ENCODE data around the gene PCNX4.

DNA sequence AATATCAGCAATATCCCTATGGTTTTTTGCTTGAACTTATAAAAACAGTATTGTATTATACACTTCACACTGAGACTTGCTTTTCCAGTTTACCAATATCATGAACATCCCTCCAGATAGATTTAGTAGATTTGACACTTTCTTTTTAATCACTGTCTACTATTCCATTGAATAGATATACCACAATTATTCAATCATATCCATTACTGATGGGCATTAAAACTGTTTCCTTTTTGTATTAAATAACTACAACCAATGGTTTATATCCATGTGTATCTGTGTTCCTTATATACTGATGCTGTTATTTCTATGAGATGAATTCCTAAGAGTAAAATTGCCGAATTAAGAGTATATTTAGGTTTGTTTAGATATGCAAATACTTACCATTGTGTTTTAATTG lies 86.4 kb downstream of the PCNX4 start:
- TF ChIP-seq, protein P1, sequence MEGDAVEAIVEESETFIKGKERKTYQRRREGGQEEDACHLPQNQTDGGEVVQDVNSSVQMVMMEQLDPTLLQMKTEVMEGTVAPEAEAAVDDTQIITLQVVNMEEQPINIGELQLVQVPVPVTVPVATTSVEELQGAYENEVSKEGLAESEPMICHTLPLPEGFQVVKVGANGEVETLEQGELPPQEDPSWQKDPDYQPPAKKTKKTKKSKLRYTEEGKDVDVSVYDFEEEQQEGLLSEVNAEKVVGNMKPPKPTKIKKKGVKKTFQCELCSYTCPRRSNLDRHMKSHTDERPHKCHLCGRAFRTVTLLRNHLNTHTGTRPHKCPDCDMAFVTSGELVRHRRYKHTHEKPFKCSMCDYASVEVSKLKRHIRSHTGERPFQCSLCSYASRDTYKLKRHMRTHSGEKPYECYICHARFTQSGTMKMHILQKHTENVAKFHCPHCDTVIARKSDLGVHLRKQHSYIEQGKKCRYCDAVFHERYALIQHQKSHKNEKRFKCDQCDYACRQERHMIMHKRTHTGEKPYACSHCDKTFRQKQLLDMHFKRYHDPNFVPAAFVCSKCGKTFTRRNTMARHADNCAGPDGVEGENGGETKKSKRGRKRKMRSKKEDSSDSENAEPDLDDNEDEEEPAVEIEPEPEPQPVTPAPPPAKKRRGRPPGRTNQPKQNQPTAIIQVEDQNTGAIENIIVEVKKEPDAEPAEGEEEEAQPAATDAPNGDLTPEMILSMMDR (IDR thresholded peaks at IDR 0.05), result no peak
- TF ChIP-seq POLR2A (IDR thresholded peaks at IDR 0.05), result no peak
